GM12878 (cell line): ENCODE measurements around the gene SLC4A8. TPM values are rescaled to one million over a fixed set of nuclear protein-coding genes. Genes with fewer than 3 reads are reported as not detected.

Experiments
- ATAC-seq: fragments of 200-7000 bp; cut with Tn5 transposase; 3 replicates; pipeline ENCODE4 v1.9.1; 2020; ENCODE audit warnings: mild to moderate bottlenecking, moderate library complexity
- BruUV-seq: library from RNA; stranded (reverse); fragments of 400-500 nt; replicated peaks from 2 replicates; lab custom pipeline; 2021; lab: Mats Ljungman, UMichigan
- CTCF ChIA-PET: fragments of 300-600 bp; sonication (Branson Sonifier 250); formaldehyde crosslinking; extraction: SDS; loops from one replicate; lab custom pipeline; 2021; ENCODE audit warnings: inconsistent platforms; lab: Yijun Ruan, JAX
- POLR2A ChIA-PET: fragments of 350-600 bp; formaldehyde crosslinking; extraction: SDS; loops from one replicate; lab custom pipeline; 2021; ENCODE audit warnings: inconsistent platforms; lab: Charles Lee
- RAD21 ChIA-PET: fragments of 300-600 bp; sonication (Branson Sonifier 250); formaldehyde crosslinking; loops from one replicate; lab custom pipeline; 2023; ENCODE audit warnings: antibody characterized with exemption; ENCODE audit not compliant: unreplicated experiment; lab: Charles Lee
- SMC1A ChIA-PET: fragments of 300-600 bp; sonication (Branson Sonifier 250); formaldehyde crosslinking; loops from one replicate; lab custom pipeline; 2023; ENCODE audit not compliant: unreplicated experiment, uncharacterized antibody; lab: Charles Lee
- DNase-seq: peaks from one replicate; pipeline ENCODE4 v3.0.0-alpha.2; 2011; ENCODE audit warnings: low read depth, low spot score
- FAIRE-seq: peaks from 3 replicates; lab custom pipeline; 2011; peaks lifted over from hg19 to GRCh38; lab: Jason Lieb, UNC
- H2AFZ ChIP-seq: 2 replicates; pipeline ENCODE4 v1.6.0; 2011; ENCODE audit warnings: low read depth, low read length, control low read depth; ENCODE audit not compliant: control insufficient read depth
- H3K27ac ChIP-seq: 2 replicates; pipeline ENCODE4 v1.5.1; 2011; ENCODE audit warnings: control low read depth; ENCODE audit not compliant: control insufficient read depth, insufficient read depth
- H3K27me3 ChIP-seq, 2 experiments: replicated peaks in 1 of 2; 2 replicates each; pipeline versions ENCODE4 v1.6.0 to v1.6.1; 2011; ENCODE audit warnings: low read length in 1 of 2; ENCODE audit not compliant: control insufficient read depth in 2 of 2, insufficient read depth in 2 of 2
- H3K36me3 ChIP-seq, 2 experiments: 2 replicates each; pipeline ENCODE4 v1.5.1; 2011; ENCODE audit warnings: low read length in 1 of 2; ENCODE audit not compliant: control insufficient read depth in 2 of 2, insufficient read depth in 2 of 2
- H3K4me1 ChIP-seq: 2 replicates; pipeline ENCODE4 v1.6.1; 2011; ENCODE audit warnings: mild to moderate bottlenecking, low read length, moderate library complexity, mixed read lengths; ENCODE audit not compliant: control insufficient read depth, insufficient read depth
- H3K4me2 ChIP-seq: 2 replicates; pipeline ENCODE4 v1.6.0; 2011; ENCODE audit warnings: control low read depth; ENCODE audit not compliant: control insufficient read depth, insufficient read depth
- H3K4me3 ChIP-seq: fragments of 200-600 bp; sonication (generic); 2 replicates; pipeline ENCODE4 v1.5.1; 2016
- H3K79me2 ChIP-seq: 2 replicates; pipeline ENCODE4 v1.6.0; 2011; ENCODE audit warnings: low read length; ENCODE audit not compliant: control insufficient read depth, insufficient read depth
- H3K9ac ChIP-seq: 2 replicates; pipeline ENCODE4 v1.8.0; 2011; ENCODE audit warnings: low read length, control low read depth, mixed read lengths; ENCODE audit not compliant: control insufficient read depth, insufficient read depth
- H3K9me3 ChIP-seq: replicated peaks from 3 replicates; pipeline ENCODE4 v1.5.1; 2011; ENCODE audit warnings: mild to moderate bottlenecking, low read length; ENCODE audit not compliant: control insufficient read depth, insufficient read depth
- H4K20me1 ChIP-seq: 2 replicates; pipeline ENCODE4 v1.6.0; 2011; ENCODE audit not compliant: control insufficient read depth, insufficient read depth
- EP300 ChIP-seq, 2 experiments: fragments of 150-350 bp in 1 of 2; IDR thresholded peaks; 2 replicates each; pipeline ENCODE4 v1.6.1; 2011 to 2012; ENCODE audit warnings: low read depth in 2 of 2, low read length in 2 of 2, borderline replicate concordance in 1 of 2, improper control_type of control experiment in 1 of 2, inconsistent platforms in 1 of 2; ENCODE audit not compliant: control insufficient read depth in 1 of 2
- IKZF1 ChIP-seq: fragments of 450-650 bp; conservative IDR thresholded peaks from 2 replicates; pipeline ENCODE4 v1.6.1; 2017; ENCODE audit warnings: antibody characterized with exemption, mild to moderate bottlenecking
- JUND ChIP-seq: IDR thresholded peaks from 2 replicates; pipeline ENCODE4 v1.6.1; 2012; ENCODE audit warnings: low read depth, mild to moderate bottlenecking, low read length, improper control_type of control experiment, moderate library complexity
- KLF5 ChIP-seq: fragments of 450-650 bp; IDR thresholded peaks from 2 replicates; pipeline ENCODE4 v1.6.1; 2014; ENCODE audit warnings: mild to moderate bottlenecking; ENCODE audit not compliant: partially characterized antibody
- RUNX3 ChIP-seq: IDR thresholded peaks from 2 replicates; pipeline ENCODE4 v1.6.1; 2012; ENCODE audit warnings: low read length, inconsistent platforms
- SIN3A ChIP-seq: IDR thresholded peaks from 2 replicates; pipeline ENCODE4 v1.6.1; 2012; ENCODE audit warnings: low read depth, low read length, improper control_type of control experiment
- SIX5 ChIP-seq: IDR thresholded peaks from 2 replicates; pipeline ENCODE4 v1.6.1; 2011; ENCODE audit warnings: mild to moderate bottlenecking, low read depth, low read length, moderate library complexity; ENCODE audit not compliant: severe bottlenecking
- SUPT20H ChIP-seq: IDR thresholded peaks from 2 replicates; pipeline ENCODE4 v1.6.1; 2011; ENCODE audit warnings: low read depth, mild to moderate bottlenecking, low read length, moderate library complexity, borderline replicate concordance; ENCODE audit not compliant: control insufficient read depth
- TCF3 ChIP-seq: IDR thresholded peaks from 2 replicates; pipeline ENCODE4 v1.6.1; 2012; ENCODE audit warnings: low read depth, mild to moderate bottlenecking, low read length, borderline replicate concordance; ENCODE audit not compliant: insufficient read depth
- YY1 ChIP-seq: IDR thresholded peaks from 2 replicates; pipeline ENCODE4 v1.6.1; 2011; ENCODE audit warnings: low read depth, mild to moderate bottlenecking, low read length
- ZNF274 ChIP-seq: IDR thresholded peaks from one replicate; pipeline ENCODE4 v1.8.0; 2011; ENCODE audit not compliant: insufficient read length, insufficient read depth
- WGBS: methylation state at CpG from one replicate; pipeline ENCODE4 v1.1.6; 2016; ENCODE audit warnings: low lambda C conversion rate; ENCODE audit not compliant: insufficient replicate concordance, insufficient coverage; ENCODE audit errors: missing lambda C conversion rate; 5-methylcytosine and 5-hydroxymethylcytosine counted together
- in situ Hi-C: fragments of 300-500 bp; cut with MboI; formaldehyde crosslinking; loops from 9 replicates; pipeline ENCODE4 v1.14.3; 2018; ENCODE audit warnings: mixed read lengths
- intact Hi-C: fragments of 100-400 bp; cut with micrococcal nuclease; formaldehyde crosslinking; loops from one replicate; pipeline ENCODE4 v1.14.2; 2022; ENCODE audit not compliant: unreplicated experiment
- polyA plus RNA-seq, 11 experiments: library from polyadenylated mRNA; depleted of rRNA in 4 of 11; unstranded in 6 of 11; stranded (reverse) in 5 of 11; fragments of >200 nt; fragmentation: Nextera tagmentation in 4 of 11; fragmentation: Illumina TruSeq in 1 of 11; extraction: Ambion mirVana in 4 of 11; extraction: Trizol in 1 of 11; gene quantifications; 1 replicate in 1 of 11; 2 replicates in 10 of 11; pipeline versions ENCODE4 v1.2.1 to v1.2.3, GENCODE V29; 2011 to 2016; ENCODE audit warnings: inconsistent platforms in 2 of 11, missing spikeins in 2 of 11, low read depth in 1 of 11
- total RNA-seq, 4 experiments: library from RNA; depleted of rRNA in 3 of 4; stranded (reverse); fragments of >200 nt in 3 of 4; fragmentation: Illumina TruSeq in 1 of 4; extraction: Trizol in 1 of 4; gene quantifications; 2 replicates each; pipeline versions ENCODE4 v1.2.1 to v1.2.3, GENCODE V29; 2013 to 2021
- TF ChIP-seq, protein P1 (sequence below): fragments of 450-650 bp; IDR thresholded peaks from 2 replicates; pipeline ENCODE4 v1.6.1; 2014; ENCODE audit warnings: mild to moderate bottlenecking
- TF ChIP-seq, protein P2 (sequence below): IDR thresholded peaks from 2 replicates; pipeline ENCODE4 v1.6.1; 2011; ENCODE audit warnings: borderline replicate concordance, low read depth, mild to moderate bottlenecking, moderate library complexity, mixed read lengths, low read length; ENCODE audit not compliant: insufficient read depth; ENCODE audit errors: extremely low read length
- TF ChIP-seq, protein P3 (sequence below): fragments of 450-650 bp; IDR thresholded peaks from 2 replicates; pipeline ENCODE4 v1.6.1; 2016; ENCODE audit warnings: mild to moderate bottlenecking, moderate library complexity, borderline replicate concordance

SLC4A8 gene
- total and polyA plus RNA-seq, 10 of the 15 experiments (the other 5 are each of a cell fraction or from before 2014, with no cell fraction given), result 1.4 to 7.7 (median 3.7) TPM

DNA sequence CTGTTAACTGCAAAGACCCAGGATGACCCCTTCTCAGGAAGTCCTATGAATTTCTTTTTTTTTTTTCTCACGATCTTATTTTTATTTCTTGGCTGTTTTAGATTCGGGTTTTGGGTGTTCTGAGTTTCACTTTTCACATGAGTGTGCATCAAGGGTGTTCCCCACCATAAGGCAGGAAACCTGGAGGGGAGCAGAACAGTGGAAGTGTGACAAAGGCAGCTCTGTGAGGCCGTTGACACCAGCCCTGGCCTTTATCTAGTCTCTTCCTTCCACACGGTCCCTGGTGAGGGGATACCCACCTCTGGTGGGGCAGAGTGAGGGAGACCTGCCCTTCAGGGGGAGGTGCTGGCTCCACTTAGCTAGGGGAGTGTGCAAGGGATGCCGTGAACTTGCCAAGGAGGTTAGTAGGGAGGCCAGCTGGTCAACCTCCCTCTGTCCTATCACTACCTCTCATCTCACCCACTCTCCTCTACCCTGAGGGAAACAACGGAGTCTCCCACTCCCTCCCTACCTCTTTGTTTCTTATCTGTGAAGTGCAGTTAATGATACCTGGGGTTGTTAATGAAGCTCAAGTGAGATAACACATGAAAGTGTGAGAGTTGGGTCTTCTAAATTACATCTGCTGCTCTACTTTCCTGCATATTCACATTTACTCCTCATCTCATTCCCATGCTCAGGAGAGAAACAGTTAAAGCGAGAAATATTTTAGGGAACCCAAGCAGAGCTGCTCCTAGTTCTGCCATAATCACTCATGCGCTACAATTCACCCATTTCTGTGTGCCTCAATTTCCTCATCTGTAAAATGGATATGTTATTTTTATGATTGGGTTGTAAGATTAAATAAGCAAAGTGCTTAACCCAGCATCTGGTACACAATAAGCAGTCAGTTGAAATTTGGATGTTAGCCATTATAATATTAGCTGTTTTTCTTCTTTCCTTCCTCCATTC is 29.1 kb upstream of the SLC4A8 start:
- peak; percentile 91 for FAIRE-seq
- peak overlapping the region; percentile 48; the same call in 1 of the 2 replicates for H3K9ac ChIP-seq
- no peaks in the 10 kb centered on the region for H3K27me3 ChIP-seq
- in situ Hi-C loops, result no loop called here
- RAD21 ChIA-PET, result interaction anchor here (0.6 to 1.6 kb wide), 5 partner anchors 12 to 58 kb away, joined by 3 to 7 read pairs (median 3); no protein-coding TSS in a partner anchor
- peak overlapping the region; percentile 47; the same call in 1 of the 2 replicates for H3K4me3 ChIP-seq
- no TSS peak for BruUV-seq
- CTCF ChIA-PET, result interaction anchor here (0.6 to 1.9 kb wide), 9 partner anchors 13 to 157 kb away, joined by 3 to 10 read pairs (median 3); partner anchors contain the start of gene DAZAP2
- peak; percentile 70 for DNase-seq
- H3K79me2 ChIP-seq, result peaks cover 23% of the 10 kb centered on the region
- SMC1A ChIA-PET, result interaction anchor here (1.0 to 4.0 kb wide), 9 partner anchors 9 to 88 kb away, joined by 3 to 16 read pairs (median 4); no protein-coding TSS in a partner anchor
- peak overlapping the region; percentile 91 for H3K4me2 ChIP-seq
- no peaks in the 10 kb centered on the region for H4K20me1 ChIP-seq
- POLR2A ChIA-PET, result no interaction called here
- intact Hi-C loops, result no loop called here
- no peaks in the 10 kb centered on the region for H3K36me3 ChIP-seq
- peak; percentile 48 for ATAC-seq
- H3K27ac ChIP-seq, result peak overlapping the region; percentile 88
- no peaks in the 10 kb centered on the region for H3K9me3 ChIP-seq
- 27% methylated on average over 8 of the region's 8 CpGs for WGBS
- peak overlapping the region; percentile 80 for H2AFZ ChIP-seq
- H3K4me1 ChIP-seq, result peaks cover 29% of the 10 kb centered on the region
- TF ChIP-seq RUNX3 (peak; percentile 72), EP300 (IDR thresholded peaks at IDR 0.05; ENCODE audit: borderline replicate concordance in 1 of 2, control insufficient read depth in 1 of 2, low read depth in 2 of 2, low read length in 2 of 2) (no peak; a peak in 1 of 4 replicates), YY1 (no peak), IKZF1 (peak; percentile 74), TCF3 (0 out of 2 replicates have a peak, but pooled peaks have one; percentile 19), SIX5 (no peak), ZNF274 (no peak), KLF5 (no peak), SIN3A (no peak), SUPT20H (no peak), JUND (no peak)
- TF ChIP-seq, protein P1, sequence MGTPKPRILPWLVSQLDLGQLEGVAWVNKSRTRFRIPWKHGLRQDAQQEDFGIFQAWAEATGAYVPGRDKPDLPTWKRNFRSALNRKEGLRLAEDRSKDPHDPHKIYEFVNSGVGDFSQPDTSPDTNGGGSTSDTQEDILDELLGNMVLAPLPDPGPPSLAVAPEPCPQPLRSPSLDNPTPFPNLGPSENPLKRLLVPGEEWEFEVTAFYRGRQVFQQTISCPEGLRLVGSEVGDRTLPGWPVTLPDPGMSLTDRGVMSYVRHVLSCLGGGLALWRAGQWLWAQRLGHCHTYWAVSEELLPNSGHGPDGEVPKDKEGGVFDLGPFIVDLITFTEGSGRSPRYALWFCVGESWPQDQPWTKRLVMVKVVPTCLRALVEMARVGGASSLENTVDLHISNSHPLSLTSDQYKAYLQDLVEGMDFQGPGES, result no peak
- TF ChIP-seq, protein P2, sequence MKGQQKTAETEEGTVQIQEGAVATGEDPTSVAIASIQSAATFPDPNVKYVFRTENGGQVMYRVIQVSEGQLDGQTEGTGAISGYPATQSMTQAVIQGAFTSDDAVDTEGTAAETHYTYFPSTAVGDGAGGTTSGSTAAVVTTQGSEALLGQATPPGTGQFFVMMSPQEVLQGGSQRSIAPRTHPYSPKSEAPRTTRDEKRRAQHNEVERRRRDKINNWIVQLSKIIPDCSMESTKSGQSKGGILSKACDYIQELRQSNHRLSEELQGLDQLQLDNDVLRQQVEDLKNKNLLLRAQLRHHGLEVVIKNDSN, result no peak
- TF ChIP-seq, protein P3, sequence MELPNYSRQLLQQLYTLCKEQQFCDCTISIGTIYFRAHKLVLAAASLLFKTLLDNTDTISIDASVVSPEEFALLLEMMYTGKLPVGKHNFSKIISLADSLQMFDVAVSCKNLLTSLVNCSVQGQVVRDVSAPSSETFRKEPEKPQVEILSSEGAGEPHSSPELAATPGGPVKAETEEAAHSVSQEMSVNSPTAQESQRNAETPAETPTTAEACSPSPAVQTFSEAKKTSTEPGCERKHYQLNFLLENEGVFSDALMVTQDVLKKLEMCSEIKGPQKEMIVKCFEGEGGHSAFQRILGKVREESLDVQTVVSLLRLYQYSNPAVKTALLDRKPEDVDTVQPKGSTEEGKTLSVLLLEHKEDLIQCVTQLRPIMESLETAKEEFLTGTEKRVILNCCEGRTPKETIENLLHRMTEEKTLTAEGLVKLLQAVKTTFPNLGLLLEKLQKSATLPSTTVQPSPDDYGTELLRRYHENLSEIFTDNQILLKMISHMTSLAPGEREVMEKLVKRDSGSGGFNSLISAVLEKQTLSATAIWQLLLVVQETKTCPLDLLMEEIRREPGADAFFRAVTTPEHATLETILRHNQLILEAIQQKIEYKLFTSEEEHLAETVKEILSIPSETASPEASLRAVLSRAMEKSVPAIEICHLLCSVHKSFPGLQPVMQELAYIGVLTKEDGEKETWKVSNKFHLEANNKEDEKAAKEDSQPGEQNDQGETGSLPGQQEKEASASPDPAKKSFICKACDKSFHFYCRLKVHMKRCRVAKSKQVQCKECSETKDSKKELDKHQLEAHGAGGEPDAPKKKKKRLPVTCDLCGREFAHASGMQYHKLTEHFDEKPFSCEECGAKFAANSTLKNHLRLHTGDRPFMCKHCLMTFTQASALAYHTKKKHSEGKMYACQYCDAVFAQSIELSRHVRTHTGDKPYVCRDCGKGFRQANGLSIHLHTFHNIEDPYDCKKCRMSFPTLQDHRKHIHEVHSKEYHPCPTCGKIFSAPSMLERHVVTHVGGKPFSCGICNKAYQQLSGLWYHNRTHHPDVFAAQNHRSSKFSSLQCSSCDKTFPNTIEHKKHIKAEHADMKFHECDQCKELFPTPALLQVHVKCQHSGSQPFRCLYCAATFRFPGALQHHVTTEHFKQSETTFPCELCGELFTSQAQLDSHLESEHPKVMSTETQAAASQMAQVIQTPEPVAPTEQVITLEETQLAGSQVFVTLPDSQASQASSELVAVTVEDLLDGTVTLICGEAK, result no peak
